ENCODE results near the gene PLCXD1.
"Not testable (repeated sequence)": the region's sequence is repeated elsewhere in the genome, so short reads cannot be mapped to it uniquely, and the experiment has no call there.

Gene PLCXD1

GRCh38 chrX:347351-348117 is 66.4 kb downstream of the PLCXD1 start:
- DNase-seq (ENCODE audit: insufficient read length, low spot score) (no peak), FAIRE-seq (no peak)
- TF ChIP-seq POLR2A (IDR thresholded peaks at IDR 0.05; ENCODE audit: low read depth, low read length) = no peak

- FAIRE-seq (no peak), DNase-seq (ENCODE audit: insufficient read length, low spot score) (no peak)
- TF ChIP-seq POLR2A (IDR thresholded peaks at IDR 0.05; ENCODE audit: low read depth, low read length) = no peak
Measured at GRCh38 chrX:348461-349117, 67.4 kb downstream of the PLCXD1 start.

- TF ChIP-seq POLR2A (IDR thresholded peaks at IDR 0.05; ENCODE audit: low read depth, low read length) = no peak
- DNase-seq (ENCODE audit: insufficient read length, low spot score) (no peak), FAIRE-seq (no peak)
Measured at GRCh38 chrX:349196-349595, 68.0 kb downstream of the PLCXD1 start.

- TF ChIP-seq POLR2A (IDR thresholded peaks at IDR 0.05; ENCODE audit: low read depth, low read length) = no peak
- DNase-seq (ENCODE audit: insufficient read length, low spot score) = no peak
- FAIRE-seq = no peak
Measured at GRCh38 chrX:349702-350101, 68.5 kb downstream of the PLCXD1 start.

GRCh38 chrX:350148-350533 is 69.0 kb downstream of the PLCXD1 start:
- FAIRE-seq = no peak
- no peak for DNase-seq (ENCODE audit: insufficient read length, low spot score)
- no peak for TF ChIP-seq POLR2A (IDR thresholded peaks at IDR 0.05; ENCODE audit: low read depth, low read length)

- FAIRE-seq (no peak), DNase-seq (ENCODE audit: insufficient read length, low spot score) (no peak)
- TF ChIP-seq POLR2A (IDR thresholded peaks at IDR 0.05; ENCODE audit: low read depth, low read length) = no peak
Measured at GRCh38 chrX:350534-351323, 69.5 kb downstream of the PLCXD1 start.

GRCh38 chrX:351324-351641 is 70.1 kb downstream of the PLCXD1 start:
- not testable (repeated sequence) for FAIRE-seq; DNase-seq (ENCODE audit: insufficient read length, low spot score)

GRCh38 chrX:351736-352135 is 70.6 kb downstream of the PLCXD1 start:
- no peak for TF ChIP-seq POLR2A (IDR thresholded peaks at IDR 0.05; ENCODE audit: low read depth, low read length)
- no peak for FAIRE-seq
- DNase-seq (ENCODE audit: insufficient read length, low spot score) = no peak

- DNase-seq (ENCODE audit: insufficient read length, low spot score) = no peak
- TF ChIP-seq POLR2A (IDR thresholded peaks at IDR 0.05; ENCODE audit: low read depth, low read length) = no peak
- no peak for FAIRE-seq
Measured at GRCh38 chrX:352181-352580, 71.0 kb downstream of the PLCXD1 start.

GRCh38 chrX:352582-353314 is 71.6 kb downstream of the PLCXD1 start:
- FAIRE-seq = no peak
- TF ChIP-seq POLR2A (IDR thresholded peaks at IDR 0.05; ENCODE audit: low read depth, low read length) = no peak

More at GRCh38 chrX:352582-353314, 71.6 kb downstream of the PLCXD1 start:
- DNase-seq (ENCODE audit: insufficient read length, low spot score) = no peak

Measured in H54 (cell line).